Measurements from ENCODE around the gene CBFA2T3. TPM values are rescaled to one million over a fixed set of nuclear protein-coding genes. Genes with fewer than 3 reads are reported as not detected.
"Not testable (repeated sequence)": the region's sequence is repeated elsewhere in the genome, so short reads cannot be mapped to it uniquely, and the experiment has no call there.

Gene CBFA2T3
- total RNA-seq, 4 donors from 2014 or later = 4.0 to 18.5 (median 5.5) TPM

- TF ChIP-seq POLR2A (IDR thresholded peaks at IDR 0.05) (no peak), EP300 (IDR thresholded peaks at IDR 0.05; ENCODE audit: low read depth) (no peak), POLR2AphosphoS5 (IDR thresholded peaks at IDR 0.05) (no peak), CTCF (IDR thresholded peaks at IDR 0.05) (no peak)
- Histone ChIP-seq H3K36me3 (no peaks in the 10 kb centered on the region), H3K4me3 (no peak overlapping the region), H3K27ac (no peak overlapping the region), H3K4me1 (no peaks in the 10 kb centered on the region), H3K9me3 (no peaks in the 10 kb centered on the region), H3K27me3 (peaks cover 19% of the 10 kb centered on the region)
- DNase-seq = no peak
- intact Hi-C loops (cut with DNase I; ENCODE audit: low total_unique reads) = no loop called here
- WGBS, 2 donors (ENCODE audit: low coverage in 1 of 2) = 75 to 81% methylated on average over 5 to 18 of the region's 21 CpGs
- in situ Hi-C loops (cut with MboI; ENCODE audit: low pct_ligation_motif_present in 1 of 4, low pct_unique_long_range_greater_than_20kb in 1 of 4, low sequenced_read_pairs in 3 of 4) = no loop called here
Measured at GRCh38 chr16:89020068-89020924, 43.3 kb upstream of the CBFA2T3 start.

- Histone ChIP-seq H3K27ac (no peak overlapping the region), H3K9me3 (no peaks in the 10 kb centered on the region), H3K27me3 (peaks cover 19% of the 10 kb centered on the region), H3K4me1 (no peaks in the 10 kb centered on the region), H3K36me3 (no peaks in the 10 kb centered on the region), H3K4me3 (no peak overlapping the region)
- WGBS, 2 donors (ENCODE audit: low coverage in 1 of 2) = 84% methylated on average over 13 of the region's 16 CpGs; no CpG with 5 or more reads in 1 of the 2 donors
- intact Hi-C loops (cut with DNase I; ENCODE audit: low total_unique reads) (no loop called here), in situ Hi-C loops (cut with MboI; ENCODE audit: low pct_ligation_motif_present in 1 of 4, low pct_unique_long_range_greater_than_20kb in 1 of 4, low sequenced_read_pairs in 3 of 4) (no loop called here)
- no peak for DNase-seq
- TF ChIP-seq EP300 (IDR thresholded peaks at IDR 0.05; ENCODE audit: low read depth) = no peak
Measured at GRCh38 chr16:89019511-89019910, 42.5 kb upstream of the CBFA2T3 start.

- in situ Hi-C loops (cut with MboI; ENCODE audit: low pct_ligation_motif_present in 1 of 4, low pct_unique_long_range_greater_than_20kb in 1 of 4, low sequenced_read_pairs in 3 of 4) = no loop called here
- Histone ChIP-seq H3K27ac (no peak overlapping the region), H3K4me1 (no peaks in the 10 kb centered on the region), H3K9me3 (no peaks in the 10 kb centered on the region), H3K36me3 (no peaks in the 10 kb centered on the region), H3K27me3 (peaks cover 18% of the 10 kb centered on the region), H3K4me3 (no peak overlapping the region)
- intact Hi-C loops (cut with DNase I; ENCODE audit: low total_unique reads) = no loop called here
- no peak for TF ChIP-seq POLR2A (IDR thresholded peaks at IDR 0.05)
- TF ChIP-seq POLR2AphosphoS5 (IDR thresholded peaks at IDR 0.05) = no peak
- no peak for TF ChIP-seq CTCF (IDR thresholded peaks at IDR 0.05)
- no peak for TF ChIP-seq EP300 (IDR thresholded peaks at IDR 0.05; ENCODE audit: low read depth)
- DNase-seq = no peak
- 77% methylated on average over 20 of the region's 20 CpGs; no CpG with 5 or more reads in 1 of the 2 donors for WGBS, 2 donors (ENCODE audit: low coverage in 1 of 2)
Measured at GRCh38 chr16:89018282-89019158, 41.5 kb upstream of the CBFA2T3 start.

GRCh38 chr16:89017543-89018281 is 40.7 kb upstream of the CBFA2T3 start:
- DNase-seq = no peak
- H3K27ac ChIP-seq = no peak overlapping the region
- TF ChIP-seq POLR2A (IDR thresholded peaks at IDR 0.05) (no peak), POLR2AphosphoS5 (IDR thresholded peaks at IDR 0.05) (no peak)
- no peaks in the 10 kb centered on the region for H3K9me3 ChIP-seq
- in situ Hi-C loops (cut with MboI; ENCODE audit: low pct_ligation_motif_present in 1 of 4, low pct_unique_long_range_greater_than_20kb in 1 of 4, low sequenced_read_pairs in 3 of 4) (no loop called here), intact Hi-C loops (cut with DNase I; ENCODE audit: low total_unique reads) (no loop called here)
- H3K4me3 ChIP-seq = no peak overlapping the region
- WGBS, 2 donors (ENCODE audit: low coverage in 1 of 2) = 77% methylated on average over 25 of the region's 25 CpGs; no CpG with 5 or more reads in 1 of the 2 donors
- H3K27me3 ChIP-seq = peaks cover 18% of the 10 kb centered on the region
- H3K4me1 ChIP-seq = no peaks in the 10 kb centered on the region
- no peaks in the 10 kb centered on the region for H3K36me3 ChIP-seq

GRCh38 chr16:89016561-89016960 is 39.6 kb upstream of the CBFA2T3 start:
- intact Hi-C loops (cut with DNase I; ENCODE audit: low total_unique reads); H3K9me3 ChIP-seq; DNase-seq; H3K4me3 ChIP-seq; in situ Hi-C loops (cut with MboI; ENCODE audit: low pct_ligation_motif_present in 1 of 4, low pct_unique_long_range_greater_than_20kb in 1 of 4, low sequenced_read_pairs in 3 of 4); H3K4me1 ChIP-seq; H3K36me3 ChIP-seq; H3K27ac ChIP-seq: not testable (repeated sequence)
- WGBS, 2 donors (ENCODE audit: low coverage in 1 of 2) = 94% methylated on average over 10 of the region's 10 CpGs; no CpG with 5 or more reads in 1 of the 2 donors
- peaks cover 18% of the 10 kb centered on the region for H3K27me3 ChIP-seq
